ENCODE data around the gene UNC119. TPM values are rescaled to one million over a fixed set of nuclear protein-coding genes. Genes with fewer than 3 reads are reported as not detected.

Gene UNC119
- total and polyA plus RNA-seq, 2 donors (not counting 1 experiment from before 2014, with no cell fraction given), result 19.2 to 26.4 TPM

DNA sequence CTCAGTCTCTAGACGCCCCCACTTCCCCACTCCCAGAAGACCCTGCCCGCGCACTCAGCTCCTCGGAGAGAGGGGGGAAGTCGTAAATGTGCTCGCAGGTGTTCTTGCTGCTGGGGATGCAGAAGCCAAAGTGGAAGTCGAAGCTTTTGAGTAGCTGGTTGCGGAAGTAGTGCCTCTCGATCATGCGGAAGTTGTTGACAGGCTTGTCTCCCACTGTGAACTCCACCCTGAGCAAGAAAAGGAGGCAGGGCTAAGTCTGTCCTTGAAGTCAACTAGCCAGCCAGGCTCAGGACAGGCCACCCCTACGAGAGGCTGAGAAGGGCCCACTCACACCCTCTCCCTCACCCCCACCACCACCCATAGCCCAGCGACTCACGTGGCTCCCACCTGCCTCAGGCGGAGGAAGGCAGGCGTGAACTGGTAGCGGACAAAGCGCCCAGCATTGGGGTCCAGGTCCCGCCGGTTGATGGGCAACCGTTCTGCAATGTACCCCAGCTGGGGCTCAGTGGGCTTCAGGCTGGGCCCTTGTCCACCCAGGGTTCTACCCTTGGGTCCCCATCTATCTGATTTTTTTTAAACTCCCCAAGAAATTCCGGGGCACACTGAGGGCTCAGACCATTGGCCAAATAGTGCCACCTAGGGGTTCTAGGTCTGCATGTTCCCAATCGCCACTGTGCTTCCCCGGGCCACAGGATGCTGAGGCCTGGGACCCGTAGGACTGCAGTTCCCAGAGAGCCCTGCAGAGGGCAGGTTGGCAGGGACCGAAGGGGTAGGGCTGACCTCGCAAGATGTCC lies 4.6 kb downstream of the UNC119 start:
- Histone ChIP-seq H3K27ac (ENCODE audit: insufficient read depth, low read length) (no peak overlapping the region), H4K20me1 (ENCODE audit: control insufficient read depth, extremely low read depth, insufficient read depth, low read length) (no peaks in the 10 kb centered on the region)

DNA sequence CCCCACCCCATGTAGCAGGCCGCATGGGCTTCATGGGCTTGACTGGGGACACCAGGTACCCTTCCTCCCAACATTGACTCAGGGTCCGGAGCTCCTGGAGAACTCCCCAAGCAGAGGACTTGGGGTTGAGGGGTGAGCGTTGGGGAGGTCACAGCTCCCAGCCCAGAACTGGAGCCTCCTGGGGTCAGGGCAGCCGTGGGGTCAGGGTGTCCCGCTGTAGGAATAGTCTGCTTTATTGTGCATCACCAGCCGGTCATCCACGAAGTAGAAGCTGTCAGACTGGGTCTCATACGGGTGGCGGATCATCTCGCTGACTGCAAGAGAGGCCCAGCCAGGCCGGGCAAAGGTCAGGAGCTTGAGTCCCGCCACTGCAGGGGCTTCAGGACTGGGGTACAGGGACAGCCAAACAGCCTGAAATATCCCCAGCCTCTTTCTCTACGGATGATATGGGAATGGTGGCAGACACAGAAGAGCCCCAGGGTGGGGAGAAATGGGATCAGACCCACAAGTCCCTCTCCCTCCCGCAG lies 5.3 kb downstream of the UNC119 start:
- Histone ChIP-seq H3K4me1 (ENCODE audit: control insufficient read depth, extremely low read depth, insufficient read depth, low read length) (no peaks in the 10 kb centered on the region), H2AFZ (ENCODE audit: low read length) (no peak overlapping the region), H3K4me2 (ENCODE audit: extremely low read depth, insufficient read depth, low read length) (no peak overlapping the region), H3K27me3 (ENCODE audit: control insufficient read depth, insufficient read depth, low read length) (no peaks in the 10 kb centered on the region), H3K27ac (ENCODE audit: insufficient read depth, low read length) (no peak overlapping the region), H3K4me3 (replicated peaks in 1 of 4; ENCODE audit: control extremely low read depth in 1 of 4, insufficient read depth in 1 of 4, low read depth in 3 of 4, low read length in 4 of 4) (no peak overlapping the region), H3K9me3 (ENCODE audit: control insufficient read depth, insufficient read depth, low read depth, low read length) (no peaks in the 10 kb centered on the region), H3K9ac (ENCODE audit: insufficient read depth, low read length) (no peak overlapping the region), H3K79me2 (ENCODE audit: control insufficient read depth, insufficient read depth, low read length) (no peaks in the 10 kb centered on the region), H4K20me1 (ENCODE audit: control insufficient read depth, extremely low read depth, insufficient read depth, low read length) (no peaks in the 10 kb centered on the region), H3K36me3 (ENCODE audit: control insufficient read depth, insufficient read depth, low read length) (peaks cover 3% of the 10 kb centered on the region)
- DNase-seq (ENCODE audit: low read depth in 2 of 2), result no peak
- TF ChIP-seq EZH2 (IDR thresholded peaks at IDR 0.05; ENCODE audit: low read length, missing control alignments), result no peak
- TF ChIP-seq, protein P1, sequence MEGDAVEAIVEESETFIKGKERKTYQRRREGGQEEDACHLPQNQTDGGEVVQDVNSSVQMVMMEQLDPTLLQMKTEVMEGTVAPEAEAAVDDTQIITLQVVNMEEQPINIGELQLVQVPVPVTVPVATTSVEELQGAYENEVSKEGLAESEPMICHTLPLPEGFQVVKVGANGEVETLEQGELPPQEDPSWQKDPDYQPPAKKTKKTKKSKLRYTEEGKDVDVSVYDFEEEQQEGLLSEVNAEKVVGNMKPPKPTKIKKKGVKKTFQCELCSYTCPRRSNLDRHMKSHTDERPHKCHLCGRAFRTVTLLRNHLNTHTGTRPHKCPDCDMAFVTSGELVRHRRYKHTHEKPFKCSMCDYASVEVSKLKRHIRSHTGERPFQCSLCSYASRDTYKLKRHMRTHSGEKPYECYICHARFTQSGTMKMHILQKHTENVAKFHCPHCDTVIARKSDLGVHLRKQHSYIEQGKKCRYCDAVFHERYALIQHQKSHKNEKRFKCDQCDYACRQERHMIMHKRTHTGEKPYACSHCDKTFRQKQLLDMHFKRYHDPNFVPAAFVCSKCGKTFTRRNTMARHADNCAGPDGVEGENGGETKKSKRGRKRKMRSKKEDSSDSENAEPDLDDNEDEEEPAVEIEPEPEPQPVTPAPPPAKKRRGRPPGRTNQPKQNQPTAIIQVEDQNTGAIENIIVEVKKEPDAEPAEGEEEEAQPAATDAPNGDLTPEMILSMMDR (conservative IDR thresholded peaks at IDR 0.05 in 1 of 2, IDR thresholded peaks at IDR 0.05 in 1 of 2; ENCODE audit: low read depth in 1 of 2, low read length in 2 of 2), result no peak

More for the DNA sequence above, 4.6 kb downstream of the UNC119 start:
- TF ChIP-seq, protein P1 (conservative IDR thresholded peaks at IDR 0.05 in 1 of 2, IDR thresholded peaks at IDR 0.05 in 1 of 2; ENCODE audit: low read depth in 1 of 2, low read length in 2 of 2), result peak; percentile 76 to 96
- no peak for TF ChIP-seq EZH2 (IDR thresholded peaks at IDR 0.05; ENCODE audit: low read length, missing control alignments)
- peaks cover 3% of the 10 kb centered on the region for H3K36me3 ChIP-seq (ENCODE audit: control insufficient read depth, insufficient read depth, low read length)
- no peaks in the 10 kb centered on the region for H3K27me3 ChIP-seq (ENCODE audit: control insufficient read depth, insufficient read depth, low read length)
- H3K9ac ChIP-seq (ENCODE audit: insufficient read depth, low read length), result no peak overlapping the region
- no peaks in the 10 kb centered on the region for H3K79me2 ChIP-seq (ENCODE audit: control insufficient read depth, insufficient read depth, low read length)
- no peaks in the 10 kb centered on the region for H3K9me3 ChIP-seq (ENCODE audit: control insufficient read depth, insufficient read depth, low read depth, low read length)
- peak; percentile 40 to 69 for DNase-seq (ENCODE audit: low read depth in 2 of 2)
- H2AFZ ChIP-seq (ENCODE audit: low read length), result no peak overlapping the region
- peaks cover 2% of the 10 kb centered on the region for H3K4me1 ChIP-seq (ENCODE audit: control insufficient read depth, extremely low read depth, insufficient read depth, low read length)
- H3K4me3 ChIP-seq (replicated peaks in 1 of 4; ENCODE audit: control extremely low read depth in 1 of 4, insufficient read depth in 1 of 4, low read depth in 3 of 4, low read length in 4 of 4), result no peak overlapping the region
- no peak overlapping the region for H3K4me2 ChIP-seq (ENCODE audit: extremely low read depth, insufficient read depth, low read length)

DNA sequence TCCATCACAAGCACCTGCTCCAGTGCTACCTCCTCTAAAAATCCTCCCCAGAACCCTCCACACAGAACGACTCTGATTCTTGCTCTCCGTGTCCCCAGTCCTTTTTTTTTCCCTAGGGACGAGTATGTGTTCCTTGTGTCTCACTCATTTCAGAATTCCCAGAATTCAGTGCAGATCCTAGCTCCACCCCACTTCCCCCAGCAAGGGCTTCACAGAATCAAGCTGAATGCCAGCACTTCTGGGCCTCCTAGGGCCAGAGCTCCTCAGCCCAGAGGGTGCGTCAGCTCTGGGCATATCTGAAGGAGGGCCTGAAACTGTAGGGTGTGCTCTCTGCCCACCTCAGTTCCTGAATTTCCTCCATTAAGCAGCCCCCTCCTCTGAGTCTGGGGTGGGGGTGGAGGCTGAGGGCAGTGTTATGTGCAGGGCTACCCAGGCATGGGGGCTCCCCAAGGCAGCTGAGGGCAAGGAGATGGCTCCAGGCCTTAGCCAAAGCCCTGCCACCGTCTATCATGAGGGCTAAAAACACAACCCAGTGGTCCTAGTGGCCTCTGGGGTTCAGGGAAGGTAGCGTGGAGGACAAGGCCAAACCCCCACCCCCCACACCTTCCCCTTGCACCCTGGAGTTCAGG lies 6.5 kb downstream of the UNC119 start:
- Histone ChIP-seq H3K27ac (ENCODE audit: insufficient read depth, low read length) (no peak overlapping the region), H3K4me3 (replicated peaks in 1 of 4; ENCODE audit: control extremely low read depth in 1 of 4, insufficient read depth in 1 of 4, low read depth in 3 of 4, low read length in 4 of 4) (no peak overlapping the region), H3K27me3 (ENCODE audit: control insufficient read depth, insufficient read depth, low read length) (no peaks in the 10 kb centered on the region), H3K9ac (ENCODE audit: insufficient read depth, low read length) (no peak overlapping the region), H4K20me1 (ENCODE audit: control insufficient read depth, extremely low read depth, insufficient read depth, low read length) (no peaks in the 10 kb centered on the region), H3K9me3 (ENCODE audit: control insufficient read depth, insufficient read depth, low read depth, low read length) (no peaks in the 10 kb centered on the region), H2AFZ (ENCODE audit: low read length) (no peak overlapping the region), H3K79me2 (ENCODE audit: control insufficient read depth, insufficient read depth, low read length) (no peaks in the 10 kb centered on the region), H3K4me2 (ENCODE audit: extremely low read depth, insufficient read depth, low read length) (no peak overlapping the region), H3K4me1 (ENCODE audit: control insufficient read depth, extremely low read depth, insufficient read depth, low read length) (no peaks in the 10 kb centered on the region), H3K36me3 (ENCODE audit: control insufficient read depth, insufficient read depth, low read length) (peaks cover 3% of the 10 kb centered on the region)
- TF ChIP-seq, protein P1 (conservative IDR thresholded peaks at IDR 0.05 in 1 of 2, IDR thresholded peaks at IDR 0.05 in 1 of 2; ENCODE audit: low read depth in 1 of 2, low read length in 2 of 2), result no peak
- TF ChIP-seq EZH2 (IDR thresholded peaks at IDR 0.05; ENCODE audit: low read length, missing control alignments), result no peak
- no peak for DNase-seq (ENCODE audit: low read depth in 2 of 2)
